ENCODE measurements around the gene ZC3H7B.
"Not testable (repeated sequence)": the region's sequence is repeated elsewhere in the genome, so short reads cannot be mapped to it uniquely, and the experiment has no call there.

The ZC3H7B gene

DNA sequence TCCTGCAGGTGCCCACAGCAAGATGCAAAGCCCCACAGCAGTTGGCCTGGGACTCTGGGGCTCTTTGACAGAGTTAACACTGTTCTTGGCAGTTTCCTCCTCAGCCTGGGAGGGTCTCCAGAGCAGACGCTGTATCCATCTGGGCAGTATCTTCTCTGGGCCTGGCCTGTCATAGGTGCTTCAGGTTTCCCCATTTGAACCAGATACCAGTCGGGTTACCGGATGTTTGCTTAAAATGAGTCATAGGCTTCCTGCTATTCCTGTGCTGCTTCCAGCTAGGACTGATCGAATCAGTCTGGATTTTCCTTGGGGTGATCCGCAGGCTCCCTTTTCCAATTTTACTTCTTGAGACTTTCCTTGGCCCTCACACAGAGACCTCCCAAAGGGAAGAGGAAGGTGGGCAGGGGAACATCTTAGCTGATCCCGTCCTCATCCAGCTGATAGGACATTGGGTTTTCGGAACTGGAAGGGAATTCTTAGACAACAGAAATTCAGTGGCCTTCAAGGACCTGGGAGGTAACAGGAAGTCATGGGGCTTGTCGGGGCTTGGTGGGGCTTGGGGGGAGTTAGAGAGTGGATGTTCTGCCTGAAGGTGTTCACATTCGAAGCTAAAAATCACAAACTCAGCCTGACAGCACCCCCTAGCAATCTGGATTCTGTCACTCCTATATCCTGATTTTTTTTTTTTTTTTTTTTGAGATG lies 12.9 kb upstream of the ZC3H7B start:
- DNase-seq = no peak

DNA sequence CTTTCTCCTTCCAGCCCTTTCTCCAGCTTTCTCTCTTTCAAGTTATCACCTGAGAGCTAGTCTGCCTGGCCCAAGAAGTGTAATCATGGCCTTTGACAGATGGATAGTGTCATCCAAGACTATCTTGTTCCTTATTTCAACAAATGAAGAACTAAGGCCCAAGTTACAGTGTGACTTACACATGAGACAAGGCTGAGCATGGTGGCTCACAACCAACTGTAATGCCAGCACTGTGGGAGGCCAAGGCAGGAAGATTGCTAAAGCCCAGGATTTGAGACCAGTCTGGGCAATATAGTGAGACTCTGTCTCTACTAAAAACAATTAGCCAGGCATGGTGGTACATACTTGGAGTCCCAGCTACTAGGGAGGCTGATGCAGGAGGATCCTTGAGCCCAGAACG lies 11.7 kb upstream of the ZC3H7B start:
- no peak for DNase-seq

DNA sequence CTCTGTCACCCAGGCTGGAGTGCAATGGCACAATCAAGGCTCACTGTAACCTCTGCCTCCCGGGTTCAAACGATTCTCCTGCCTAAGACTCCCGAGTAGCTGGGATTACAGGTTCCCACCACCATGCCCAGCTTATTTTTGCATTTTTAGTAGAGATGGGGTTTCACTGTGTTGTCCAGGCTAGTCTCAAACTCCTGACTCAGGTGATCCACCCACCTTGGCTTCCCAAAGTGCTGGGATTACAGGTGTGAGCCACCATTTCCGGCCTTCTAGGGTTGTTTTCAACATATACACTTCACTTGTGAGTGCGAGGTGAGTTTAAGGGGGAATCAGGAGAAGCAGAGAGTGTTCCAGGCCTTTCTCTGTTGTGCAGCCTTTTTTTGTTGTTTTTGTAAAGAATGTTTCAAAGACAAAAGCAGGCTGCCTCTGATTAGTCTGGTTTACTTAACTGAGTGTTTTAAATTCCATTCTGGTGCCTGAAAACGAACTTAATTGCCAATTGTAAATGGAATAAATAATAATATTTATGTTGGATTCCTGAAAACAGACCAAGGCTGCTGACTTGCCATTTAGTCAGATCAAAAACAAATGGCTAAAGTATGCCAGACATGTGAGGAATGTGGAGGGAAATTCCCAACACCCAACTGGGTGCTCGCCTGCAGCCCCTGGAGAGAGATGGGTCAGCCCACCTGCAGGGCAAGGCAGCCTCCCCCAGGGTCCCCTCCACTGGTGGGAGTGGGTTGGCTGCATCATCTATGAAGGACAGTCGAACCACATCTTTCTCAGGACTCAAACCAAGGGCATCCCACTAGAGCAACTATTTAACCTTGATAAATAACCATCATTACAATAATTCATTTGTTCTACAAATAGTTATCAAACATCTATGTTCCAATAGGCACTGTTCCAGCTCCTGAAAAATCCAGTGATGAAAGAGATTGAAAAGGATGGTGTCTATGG lies 10.8 kb upstream of the ZC3H7B start:
- no peak for DNase-seq

DNA sequence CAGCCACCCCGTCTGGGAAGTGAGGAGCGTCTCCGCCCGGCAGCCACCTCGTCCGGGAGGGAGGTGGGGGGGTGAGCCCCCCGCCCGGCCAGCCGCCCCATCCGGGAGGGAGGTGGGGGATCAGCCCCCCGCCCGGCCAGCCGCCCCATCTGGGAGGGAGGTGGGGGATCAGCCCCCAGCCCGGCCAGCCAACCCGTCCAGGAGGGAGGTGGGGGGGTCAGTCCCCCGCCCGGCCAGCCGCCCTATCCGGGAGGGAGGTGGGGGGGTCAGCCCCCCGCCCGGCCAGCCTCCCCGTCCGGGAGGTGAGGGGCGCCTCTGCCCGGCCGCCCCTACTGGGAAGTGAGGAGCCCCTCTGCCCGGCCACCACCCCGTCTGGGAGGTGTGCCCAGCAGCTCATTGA lies 6.5 kb upstream of the ZC3H7B start:
- DNase-seq = not testable (repeated sequence)

DNA sequence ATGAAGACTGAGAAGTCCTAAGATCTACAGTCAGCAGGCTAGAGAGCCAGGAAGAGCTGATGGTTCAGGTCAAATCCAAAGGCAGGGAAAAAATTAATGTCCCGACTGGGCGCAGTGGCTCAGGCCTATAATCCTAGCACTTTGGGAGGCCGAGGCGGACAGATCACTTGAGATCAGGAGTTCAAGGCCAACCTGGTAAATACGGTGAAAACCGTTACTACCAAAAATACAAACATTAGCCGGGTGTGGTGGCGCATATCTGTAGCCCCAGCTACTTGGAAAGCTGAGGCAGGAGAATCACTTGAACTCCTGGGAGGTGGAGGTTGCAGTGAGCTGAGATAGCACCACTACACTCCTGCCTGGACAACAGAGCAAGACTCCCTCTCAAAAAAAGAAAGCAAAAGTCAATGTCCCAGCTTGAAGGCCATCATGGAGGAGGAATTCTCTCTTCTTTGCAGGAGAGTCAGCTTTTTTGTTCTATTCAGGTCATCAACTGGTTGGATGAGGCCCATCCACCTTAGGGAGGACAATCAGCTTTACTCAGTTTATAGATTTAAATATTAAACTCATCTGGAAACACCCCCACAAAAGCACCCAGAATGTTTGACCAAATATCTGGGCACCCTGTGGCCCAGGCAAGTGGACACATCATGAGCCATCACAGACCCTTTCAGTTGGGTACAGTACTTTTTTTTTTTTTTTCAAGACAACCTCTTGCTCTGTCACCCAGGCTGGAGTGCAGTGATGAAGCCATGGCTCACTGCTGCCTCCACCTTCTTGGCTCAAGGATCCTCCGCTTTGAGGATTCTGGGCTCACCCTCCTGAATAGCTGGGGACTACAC lies 4.3 kb upstream of the ZC3H7B start:
- DNase-seq = no peak

DNA sequence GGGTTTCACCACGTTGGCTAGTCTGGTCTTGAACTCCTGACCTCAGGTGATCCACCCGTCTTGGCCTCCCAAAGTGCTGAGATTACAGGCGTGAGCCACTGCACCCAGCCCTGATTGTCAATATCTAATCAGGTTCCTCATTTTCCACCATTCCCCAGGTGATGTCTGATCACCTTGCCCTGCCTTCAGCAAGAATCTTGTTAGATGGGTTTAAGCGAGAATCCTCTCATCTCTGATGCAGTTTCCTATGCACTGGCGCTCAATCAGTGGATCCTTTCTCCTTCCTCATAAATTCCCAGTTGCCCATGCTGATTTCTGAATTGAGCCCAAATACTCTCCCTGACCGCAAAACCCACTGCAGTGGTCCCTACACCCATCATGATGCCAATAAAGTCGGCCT lies 664 bp upstream of the ZC3H7B start:
- DNase-seq = no peak

DNA sequence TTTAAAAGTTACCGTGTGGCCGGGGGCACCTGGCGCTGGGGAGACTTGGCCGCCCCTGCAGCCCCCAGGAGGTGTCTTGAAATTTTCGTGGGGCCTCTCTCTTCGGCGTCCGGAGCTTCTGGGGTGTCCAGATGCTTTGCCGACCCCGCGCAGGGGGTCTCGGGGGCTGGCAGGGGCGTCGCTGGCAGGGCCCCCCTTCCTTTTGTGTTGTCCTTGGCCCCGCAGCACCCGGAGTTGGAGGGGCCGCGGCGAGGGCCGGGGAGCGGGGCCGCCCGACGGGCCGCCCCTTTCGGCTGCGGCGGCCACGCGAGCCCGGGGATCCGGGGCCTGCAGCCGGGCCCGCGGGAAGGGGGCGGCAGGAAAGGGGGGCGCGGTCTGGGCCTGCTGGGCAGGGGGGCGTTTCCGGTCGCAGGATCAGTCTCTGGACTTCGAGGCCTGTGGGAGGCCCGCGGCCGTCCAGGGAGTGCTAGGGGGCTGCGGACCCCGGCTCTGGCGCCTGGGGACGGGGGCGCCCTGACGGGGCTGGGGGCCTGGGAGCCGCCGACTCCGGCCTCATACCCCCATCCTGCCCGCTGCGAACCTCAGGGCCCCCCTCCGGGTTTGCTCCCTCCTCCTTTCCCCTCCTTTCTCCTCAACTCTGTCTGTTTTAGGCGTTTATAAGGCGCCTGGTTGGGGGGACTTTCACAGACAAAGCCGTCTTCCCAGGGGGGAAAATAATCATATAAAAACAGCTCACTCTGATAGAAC lies 869 bp downstream of the ZC3H7B start:
- DNase-seq = no peak

DNA sequence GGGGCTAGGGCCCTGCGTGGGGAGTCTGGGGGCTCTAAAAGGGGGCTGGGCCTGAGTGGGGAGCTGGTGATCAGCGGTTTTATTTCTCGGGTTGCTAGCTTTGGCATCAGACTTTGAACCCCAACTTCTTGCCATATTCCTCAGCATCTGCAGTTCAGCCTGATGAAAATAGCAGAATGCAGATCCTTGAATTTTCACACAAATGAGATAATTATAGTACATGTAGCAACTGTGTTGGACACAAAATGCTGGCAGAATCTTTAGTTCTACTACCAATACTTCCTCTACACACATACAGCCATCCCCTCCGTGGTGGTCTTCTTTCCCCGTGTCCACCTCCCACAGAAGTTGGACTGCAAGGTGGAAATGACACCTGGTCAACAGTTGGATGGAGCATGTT lies 1.5 kb downstream of the ZC3H7B start:
- no peak for DNase-seq

DNA sequence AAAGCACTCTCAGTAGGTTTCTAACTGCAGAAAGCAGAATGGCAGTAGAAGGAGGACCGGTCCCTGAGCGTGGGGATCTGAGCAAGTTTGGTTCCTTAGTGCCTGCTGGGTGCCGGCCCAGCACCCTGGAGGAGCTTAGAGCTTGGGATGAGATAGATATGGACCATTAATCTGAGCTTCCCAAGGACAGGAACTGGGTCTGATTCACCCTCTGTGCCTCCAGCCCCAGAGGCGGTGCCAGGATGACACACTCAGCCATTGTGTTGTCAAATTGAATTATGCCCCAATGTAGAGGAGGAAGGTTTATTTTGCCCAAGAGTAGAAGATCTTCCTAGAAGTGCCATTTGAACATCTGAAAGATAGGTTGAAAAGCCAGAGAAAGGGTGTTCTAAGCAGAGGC lies 4.3 kb downstream of the ZC3H7B start:
- no peak for DNase-seq

DNA sequence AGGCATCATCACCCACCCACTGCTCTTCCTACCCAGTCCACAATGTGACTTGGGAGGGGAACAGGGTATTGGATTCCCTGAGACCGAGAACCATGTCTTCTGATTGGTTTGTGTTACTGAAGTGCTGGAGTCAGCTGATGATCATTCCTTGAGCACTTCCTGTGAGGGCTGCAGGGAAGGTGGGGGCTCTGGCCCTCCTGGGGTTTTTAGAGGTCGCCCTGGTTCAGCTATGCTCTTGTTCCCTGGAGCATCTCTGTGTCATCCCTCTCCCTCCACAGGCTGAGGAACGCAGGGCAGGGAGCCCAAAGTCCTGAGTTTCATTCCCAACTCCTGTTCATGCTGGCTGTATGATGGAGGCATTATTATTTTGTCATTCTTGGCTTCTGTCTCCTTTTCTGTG lies 6.7 kb downstream of the ZC3H7B start:
- DNase-seq = no peak

DNA sequence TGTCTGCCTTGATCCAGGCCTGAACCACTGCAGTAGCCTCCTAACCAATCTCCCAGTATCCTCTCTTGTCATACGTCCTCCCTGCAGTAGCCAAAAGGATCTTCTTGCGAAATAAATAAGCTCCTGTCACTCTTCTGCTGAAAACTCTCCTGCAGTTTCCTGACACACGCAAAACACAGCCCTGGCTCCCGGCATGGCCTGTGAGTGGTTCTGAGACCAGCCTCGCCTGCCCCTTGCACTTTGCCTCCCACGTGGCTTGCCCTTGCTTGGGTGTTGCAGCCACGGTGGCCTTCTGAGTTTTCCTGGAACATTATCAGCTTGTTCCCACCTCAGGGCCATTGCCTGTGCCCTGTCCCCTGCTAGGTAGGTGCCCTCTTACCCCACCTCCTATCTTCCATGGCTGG lies 7.2 kb downstream of the ZC3H7B start:
- DNase-seq = no peak

DNA sequence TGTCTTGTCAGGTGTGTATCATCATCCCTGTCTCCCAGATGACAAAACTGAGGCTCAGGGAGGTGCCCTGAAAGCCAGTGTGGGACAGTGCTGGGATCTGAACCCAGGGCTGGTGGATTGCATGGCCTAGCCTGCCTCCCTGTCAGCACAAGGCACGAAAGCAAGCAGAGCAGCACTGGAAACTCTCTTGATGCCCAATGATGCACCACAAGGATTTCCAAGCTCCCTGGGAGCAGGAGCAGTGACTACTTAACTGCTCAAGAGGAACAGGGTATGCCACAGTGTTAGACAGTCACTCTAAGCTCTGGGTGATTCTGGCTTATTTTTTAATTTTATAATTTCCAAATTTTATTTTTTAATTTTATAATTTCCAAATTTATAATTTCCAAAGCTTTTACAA lies 9.0 kb downstream of the ZC3H7B start:
- no peak for DNase-seq

DNA sequence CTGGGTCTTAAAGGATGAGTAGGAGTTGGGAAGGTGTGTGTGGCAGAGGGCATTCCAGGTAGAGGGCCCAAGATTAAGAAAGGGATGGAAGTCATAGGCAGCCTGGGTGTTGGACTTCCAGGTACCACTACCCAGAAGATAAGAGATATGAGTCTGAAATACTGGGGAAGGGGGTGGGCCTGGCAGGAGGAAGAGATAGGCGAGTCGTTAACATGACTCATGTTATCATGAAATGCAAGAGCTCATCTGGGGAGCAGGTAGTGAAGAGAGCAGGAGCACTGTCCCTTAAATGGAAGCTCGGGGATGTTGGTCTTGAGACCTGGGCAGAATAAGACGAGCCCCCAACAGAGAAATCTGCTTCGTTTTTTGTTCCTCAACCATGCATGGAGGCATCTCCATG lies 10.2 kb downstream of the ZC3H7B start:
- no peak for DNase-seq

DNA sequence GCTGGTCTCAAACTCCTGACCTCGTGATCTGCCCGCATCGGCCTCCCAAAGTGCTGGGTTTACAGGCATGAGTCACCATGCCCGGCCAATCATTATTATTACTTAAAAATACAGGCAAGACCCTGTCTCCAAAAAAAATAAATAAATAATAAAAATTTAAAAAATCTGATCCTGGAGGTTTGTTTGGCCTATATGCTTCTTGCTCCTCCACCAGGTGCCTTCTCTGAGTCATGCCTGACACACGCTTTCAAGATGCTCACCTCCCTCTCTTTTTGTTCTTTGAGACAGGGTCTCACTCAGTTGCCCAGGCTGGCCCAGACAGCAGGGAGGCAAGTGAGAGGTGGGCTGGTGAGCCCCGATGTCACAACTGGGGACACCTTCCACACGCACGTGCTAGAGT lies 13.5 kb downstream of the ZC3H7B start:
- DNase-seq = no peak

DNA sequence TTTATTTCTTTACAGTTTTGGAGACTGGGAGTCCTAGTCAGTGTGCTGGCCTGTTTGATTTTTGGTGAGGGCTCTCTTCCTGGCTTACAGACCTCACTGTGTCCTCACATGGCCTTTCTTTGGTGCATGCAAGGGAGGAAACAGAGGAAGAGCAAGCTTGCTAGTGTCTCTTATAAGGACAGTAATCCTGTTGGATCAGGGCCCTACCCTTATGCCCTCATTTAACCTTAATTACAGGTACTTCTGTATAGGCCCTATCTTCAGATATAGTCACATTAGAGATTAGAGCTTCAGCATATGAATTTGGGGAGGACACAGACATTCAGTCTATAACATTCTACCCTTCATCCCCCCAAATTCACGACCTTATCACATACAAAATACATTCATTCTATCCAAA lies 14.3 kb downstream of the ZC3H7B start:
- no peak for DNase-seq

DNA sequence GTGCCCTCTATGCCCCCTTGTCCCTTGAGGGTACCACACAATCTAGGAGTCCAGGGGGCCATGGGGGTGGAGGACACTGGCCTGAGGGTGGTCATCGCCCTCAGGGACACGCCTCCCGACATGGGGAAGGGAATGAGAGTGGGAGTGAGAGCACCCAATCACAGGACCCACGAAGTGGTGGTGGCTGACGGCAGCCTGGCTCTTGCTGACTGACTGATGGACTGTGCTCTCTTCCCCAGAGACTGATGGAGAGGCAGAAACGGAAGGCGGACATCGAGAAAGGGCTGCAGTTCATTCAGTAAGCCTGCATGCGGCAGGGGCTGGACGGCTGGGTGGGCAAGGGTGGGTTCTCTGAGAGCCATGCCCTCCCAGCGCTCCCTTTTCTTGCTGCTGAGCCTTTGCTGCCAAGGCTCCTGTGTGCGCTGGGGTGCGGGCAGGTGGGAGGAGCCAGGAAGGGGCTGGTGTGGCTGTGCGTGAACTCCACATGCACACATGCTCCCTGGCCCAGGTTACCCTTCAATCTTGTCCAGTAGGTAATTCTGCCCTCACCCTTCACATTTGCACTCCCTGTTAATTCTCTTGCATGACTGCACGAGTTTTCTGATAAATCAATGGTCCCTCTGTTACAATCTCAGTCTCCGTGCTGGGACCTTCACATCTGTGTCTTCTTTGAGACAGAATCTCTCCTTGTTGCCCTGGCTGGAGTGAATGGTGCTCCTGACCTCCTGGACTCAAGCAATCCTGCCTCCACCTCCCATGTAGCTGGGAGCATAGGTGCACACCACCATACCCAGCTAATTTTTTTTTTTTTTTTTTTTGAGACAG lies 19.3 kb downstream of the ZC3H7B start:
- DNase-seq = no peak

DNA sequence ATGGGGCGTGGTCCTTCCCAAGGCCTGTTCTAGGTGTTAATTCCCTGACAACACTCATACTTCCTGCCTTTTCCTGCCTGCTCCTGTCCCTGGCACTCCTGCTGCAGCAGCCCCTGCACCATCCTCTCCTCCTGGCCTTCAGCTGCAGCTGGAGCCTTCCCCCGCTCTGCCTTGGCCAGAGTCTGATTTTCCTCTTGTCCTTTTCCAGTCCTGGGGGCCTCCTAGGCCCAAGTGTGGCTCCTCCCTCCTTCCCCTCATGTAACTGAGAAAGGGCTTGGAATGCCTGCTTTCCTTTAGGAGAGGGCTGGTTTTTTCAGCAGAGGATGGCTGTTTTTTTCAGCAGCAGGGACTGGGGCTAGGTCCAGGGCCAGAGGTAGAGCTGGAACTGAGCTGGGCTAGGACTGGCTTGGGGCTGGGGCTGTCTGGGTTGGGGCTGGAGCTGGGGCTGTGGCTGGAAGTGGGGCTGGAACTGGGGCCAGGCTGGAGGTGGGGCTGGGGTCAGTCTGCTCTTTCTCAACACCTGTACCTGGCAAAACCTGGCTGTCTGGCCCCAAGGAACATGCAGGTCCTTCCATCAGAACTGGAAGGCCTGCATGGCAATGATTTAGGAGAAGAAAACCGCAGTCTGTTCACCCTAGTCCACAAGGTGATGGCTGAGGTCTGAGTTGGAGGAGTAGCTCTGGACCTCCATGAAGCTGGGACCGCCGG lies 23.6 kb downstream of the ZC3H7B start:
- no peak for DNase-seq

DNA sequence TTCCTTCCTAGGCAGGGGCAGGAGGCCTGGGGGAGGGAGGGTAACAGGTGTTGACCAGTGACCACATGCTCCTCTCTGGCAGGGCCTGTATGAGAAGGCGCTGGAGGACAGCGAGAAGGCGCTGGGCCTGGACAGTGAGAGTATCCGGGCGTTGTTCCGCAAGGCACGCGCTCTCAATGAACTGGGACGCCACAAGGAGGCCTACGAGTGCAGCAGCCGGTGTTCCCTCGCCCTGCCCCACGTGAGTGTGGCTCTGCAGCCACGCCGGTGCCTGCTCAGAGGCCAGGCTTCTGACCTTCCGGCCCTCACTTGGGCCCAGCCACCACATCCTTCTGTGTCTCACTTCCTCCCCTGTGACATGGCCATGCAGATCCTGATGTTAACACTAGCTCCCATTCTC lies 25.8 kb downstream of the ZC3H7B start:
- DNase-seq = no peak

DNA sequence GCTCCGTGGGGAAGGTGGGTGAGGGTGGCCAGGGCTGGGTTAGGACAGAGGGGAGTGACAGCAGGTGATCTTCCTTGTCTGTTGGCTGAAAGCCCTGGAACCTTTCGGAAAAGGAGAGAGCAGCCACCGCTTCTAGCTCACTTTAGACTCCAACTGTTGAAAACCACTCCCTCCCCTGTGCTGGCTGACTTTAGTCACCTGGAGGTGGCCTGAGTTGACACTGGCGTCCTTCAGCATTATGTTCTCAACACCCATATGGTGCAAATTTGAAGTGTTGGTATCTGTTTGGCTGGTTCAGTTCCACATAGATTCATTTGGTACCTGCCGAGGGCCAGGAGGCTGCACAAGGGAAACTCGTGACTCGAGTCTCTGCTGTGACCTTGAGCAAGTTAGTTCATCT lies 28.8 kb downstream of the ZC3H7B start:
- no peak for DNase-seq

DNA sequence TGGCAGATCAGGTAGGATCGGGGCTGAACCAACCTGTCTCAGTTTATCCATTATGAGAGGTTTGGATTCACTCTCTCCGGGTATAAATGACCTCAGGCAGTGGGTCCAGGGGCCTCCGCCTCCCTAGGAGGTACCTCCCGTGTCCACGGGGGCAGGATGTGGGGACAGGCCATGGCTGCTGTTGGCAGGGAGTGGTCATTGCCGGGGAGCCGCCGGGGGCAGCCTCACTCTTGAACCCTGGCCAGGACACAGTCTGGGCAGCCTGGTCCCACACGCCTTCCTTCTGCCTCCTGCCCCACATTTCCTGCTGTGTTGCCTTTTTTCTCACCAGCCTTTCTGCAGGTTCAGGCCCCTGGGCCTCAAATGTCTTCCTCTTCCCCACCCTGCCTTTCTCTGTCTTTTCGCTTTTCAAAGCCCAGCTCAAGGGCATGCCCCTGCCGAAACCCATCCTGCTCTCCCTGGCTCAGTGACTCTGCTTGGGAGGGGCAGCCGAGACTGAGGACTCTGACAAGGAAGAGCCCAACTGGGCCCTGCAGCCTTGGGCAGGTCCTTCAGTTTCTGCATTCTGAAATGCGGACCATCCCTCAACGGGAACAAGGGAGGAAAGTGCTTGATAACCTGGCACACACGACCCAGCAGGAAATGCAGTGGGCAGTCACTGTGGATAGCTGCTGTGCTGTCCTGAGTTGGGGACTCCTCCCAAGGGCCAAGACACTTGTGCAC lies 31.1 kb downstream of the ZC3H7B start:
- no peak for DNase-seq
